Adipocyte (in vitro differentiated cells): Measurements from ENCODE around the gene CPLX1.

ENCODE experiments used
- DNase-seq: peaks from one replicate; pipeline ENCODE4 v3.0.0-alpha.2; 2015; ENCODE audit warnings: low read depth
- H3K27me3 ChIP-seq: replicated peaks from 2 replicates; pipeline ENCODE4 v1.7.0; 2013; ENCODE audit warnings: mild to moderate bottlenecking, low read length, moderate library complexity; ENCODE audit not compliant: control insufficient read depth, insufficient read depth
- H3K36me3 ChIP-seq: 2 replicates; pipeline ENCODE4 v1.7.0; 2013; ENCODE audit warnings: low read length, mild to moderate bottlenecking, moderate library complexity; ENCODE audit not compliant: control insufficient read depth, insufficient read depth, severe bottlenecking
- H3K4me1 ChIP-seq: 2 replicates; pipeline ENCODE4 v1.7.0; 2013; ENCODE audit warnings: mild to moderate bottlenecking, low read length, moderate library complexity; ENCODE audit not compliant: control insufficient read depth, insufficient read depth
- H3K4me3 ChIP-seq: 2 replicates; pipeline ENCODE4 v1.7.0; 2013; ENCODE audit warnings: mild to moderate bottlenecking, low read length, moderate library complexity
- H3K9ac ChIP-seq: 2 replicates; pipeline ENCODE4 v1.7.0; 2013; ENCODE audit warnings: mild to moderate bottlenecking, low read length, moderate library complexity
- H3K9me3 ChIP-seq: 2 replicates; pipeline ENCODE4 v1.7.0; 2013; ENCODE audit warnings: mild to moderate bottlenecking, low read length, moderate library complexity; ENCODE audit not compliant: control insufficient read depth

CPLX1 gene

DNA sequence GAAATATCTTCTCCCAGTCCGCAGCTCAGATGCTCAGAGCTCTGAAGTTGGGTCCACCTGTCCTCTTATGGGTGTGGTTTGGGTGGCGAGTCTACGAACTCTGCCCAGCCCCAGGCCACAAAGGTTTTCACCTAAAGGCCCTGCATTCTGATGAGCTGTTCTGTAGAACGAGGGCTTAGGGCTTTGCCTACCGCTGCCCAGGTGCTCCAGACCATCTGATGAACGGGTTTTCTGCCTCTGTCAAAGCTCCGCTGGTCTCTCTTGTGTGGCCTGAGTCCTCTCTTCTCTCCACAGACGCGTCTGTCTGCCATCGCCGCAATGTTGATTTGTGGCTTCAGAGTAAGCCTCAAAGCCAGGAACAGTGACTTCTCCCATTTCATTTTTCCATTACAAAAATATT lies 28.4 kb upstream of the CPLX1 start:
- H3K9ac ChIP-seq: no peak overlapping the region
- DNase-seq: no peak
- peaks cover 51% of the 10 kb centered on the region for H3K36me3 ChIP-seq
- no peaks in the 10 kb centered on the region for H3K4me1 ChIP-seq
- no peaks in the 10 kb centered on the region for H3K27me3 ChIP-seq
- no peak overlapping the region for H3K4me3 ChIP-seq
- H3K9me3 ChIP-seq: no peaks in the 10 kb centered on the region

DNA sequence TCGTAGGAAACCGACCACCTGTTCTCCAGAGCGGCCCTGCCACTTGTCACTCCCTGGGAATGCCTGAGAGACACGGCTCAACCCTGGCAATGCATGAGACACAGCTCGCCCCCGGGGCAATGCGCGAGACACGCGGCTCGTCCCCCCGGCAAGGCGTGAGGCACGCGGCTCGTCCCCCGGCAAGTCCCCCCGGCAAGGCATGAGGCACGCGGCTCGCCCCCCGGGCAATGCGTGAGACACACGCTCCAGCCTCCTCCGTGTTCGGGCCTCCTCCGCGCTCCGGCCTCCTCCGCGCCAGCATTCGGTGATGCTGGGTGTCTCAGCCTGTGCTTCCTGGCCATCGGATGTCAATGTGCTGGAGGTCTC lies 27.5 kb upstream of the CPLX1 start:
- peaks cover 44% of the 10 kb centered on the region for H3K36me3 ChIP-seq

DNA sequence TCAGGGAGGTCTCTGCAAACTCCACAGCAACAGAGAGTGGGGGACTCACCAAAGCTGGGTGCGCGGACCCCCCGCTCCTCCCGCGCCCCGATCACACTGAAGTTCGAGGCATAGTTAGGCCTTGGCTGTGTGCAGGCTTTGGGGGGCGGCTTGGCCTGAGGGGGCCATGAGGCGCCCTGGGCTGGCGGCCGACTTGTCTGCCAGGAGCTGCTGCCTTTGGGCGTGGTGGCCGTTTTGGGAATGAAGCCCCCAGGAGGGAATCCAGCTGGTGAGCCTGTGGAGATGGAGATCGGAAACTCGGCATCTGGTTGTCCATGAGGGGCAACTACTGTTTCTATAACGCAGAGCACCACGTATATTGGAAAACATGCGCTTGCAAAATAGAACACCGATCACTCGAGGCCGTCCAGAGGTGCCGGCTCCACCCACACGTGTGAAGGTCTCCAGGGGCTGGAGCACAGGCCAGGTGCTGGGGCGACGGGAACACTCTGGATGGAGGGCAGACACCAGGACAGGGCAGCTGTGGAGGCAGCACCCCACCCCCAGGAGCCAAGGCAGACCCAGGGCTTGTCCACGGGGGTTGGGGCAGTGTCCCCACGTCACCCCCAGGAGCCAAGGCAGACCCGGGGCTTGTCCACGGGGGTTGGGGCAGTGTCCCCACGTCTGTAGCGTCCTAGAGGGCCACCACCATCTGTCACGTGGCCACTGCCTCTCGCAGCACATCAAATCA lies 25.9 kb upstream of the CPLX1 start:
- Histone ChIP-seq H3K4me1 (no peaks in the 10 kb centered on the region), H3K27me3 (no peaks in the 10 kb centered on the region), H3K36me3 (peaks cover 37% of the 10 kb centered on the region), H3K4me3 (no peak overlapping the region), H3K9ac (no peak overlapping the region), H3K9me3 (no peaks in the 10 kb centered on the region)
- no peak for DNase-seq

More for the DNA sequence above, 27.5 kb upstream of the CPLX1 start:
- Histone ChIP-seq H3K9me3 (no peaks in the 10 kb centered on the region), H3K9ac (no peak overlapping the region), H3K27me3 (no peaks in the 10 kb centered on the region), H3K4me1 (no peaks in the 10 kb centered on the region), H3K4me3 (no peak overlapping the region)
- no peak for DNase-seq

DNA sequence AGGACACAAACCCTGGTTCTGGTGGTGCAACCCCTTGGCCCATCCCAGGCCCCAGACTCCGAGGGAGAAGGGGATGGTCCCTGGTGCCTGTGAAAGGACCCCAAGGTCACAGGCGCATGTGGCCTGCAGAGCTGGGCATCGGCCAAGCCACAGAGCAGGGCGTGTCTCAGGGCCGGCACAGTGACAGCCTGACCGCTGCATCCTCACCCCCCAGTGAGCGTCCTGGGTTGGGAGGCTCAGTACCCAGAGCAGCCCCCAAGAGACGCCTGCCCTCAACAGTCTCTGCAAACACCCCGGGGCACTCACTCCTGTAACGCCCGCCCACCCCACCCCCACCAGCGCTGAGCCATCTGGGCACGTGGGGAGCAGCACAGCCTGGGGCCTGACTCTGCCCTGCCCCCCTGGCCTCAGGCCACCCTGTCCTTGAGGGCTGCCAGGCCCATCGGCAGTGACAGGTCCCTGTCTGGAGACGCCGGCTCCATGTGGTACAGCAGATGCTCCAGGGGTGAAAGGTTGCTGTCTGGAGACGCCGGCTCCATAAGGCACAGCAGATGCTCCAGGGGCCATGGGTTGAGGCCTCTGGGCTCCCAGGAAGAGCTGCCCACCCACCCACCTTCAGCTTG lies 24.5 kb upstream of the CPLX1 start:
- Histone ChIP-seq H3K9me3 (no peaks in the 10 kb centered on the region), H3K27me3 (no peaks in the 10 kb centered on the region), H3K36me3 (peaks cover 32% of the 10 kb centered on the region), H3K4me3 (no peak overlapping the region), H3K4me1 (peaks cover 8% of the 10 kb centered on the region), H3K9ac (no peak overlapping the region)
- DNase-seq: no peak

DNA sequence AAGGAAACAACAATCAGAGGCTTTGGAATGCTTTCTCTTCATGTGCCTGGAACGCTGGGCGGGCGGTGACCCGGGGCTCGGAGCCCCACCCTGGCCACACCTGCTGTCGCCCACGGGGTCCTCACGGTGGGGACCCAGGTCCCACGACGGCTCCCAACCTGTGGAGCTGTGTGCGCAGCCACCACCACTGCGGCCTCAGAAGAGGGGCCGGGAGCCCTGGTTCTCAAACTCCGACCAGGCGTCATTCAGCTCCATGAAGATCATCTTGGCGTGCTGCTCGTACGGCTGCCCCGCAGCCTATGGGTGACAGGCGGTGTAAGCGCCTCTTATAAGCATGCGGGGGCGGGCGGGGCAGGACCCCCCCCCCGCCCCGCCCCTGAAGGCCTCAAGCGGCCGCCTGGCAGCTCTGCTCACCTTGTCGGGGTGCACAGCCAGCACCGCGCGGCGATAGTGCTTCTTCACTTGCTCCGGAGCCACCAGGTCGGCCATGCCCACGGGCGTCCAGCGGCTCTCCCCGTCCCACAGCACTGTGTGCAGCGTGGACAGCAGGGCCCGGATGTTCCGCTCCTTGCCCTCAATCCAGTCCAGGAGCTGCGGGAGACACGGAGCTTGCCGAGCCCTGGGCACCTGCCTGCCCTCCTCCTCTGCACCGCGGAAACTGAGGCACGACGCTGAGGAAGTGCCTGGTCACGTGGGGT lies 23.7 kb upstream of the CPLX1 start:
- Histone ChIP-seq H3K27me3 (no peaks in the 10 kb centered on the region), H3K9me3 (no peaks in the 10 kb centered on the region), H3K4me1 (peaks cover 16% of the 10 kb centered on the region), H3K9ac (no peak overlapping the region), H3K36me3 (peaks cover 32% of the 10 kb centered on the region), H3K4me3 (no peak overlapping the region)
- DNase-seq: no peak

DNA sequence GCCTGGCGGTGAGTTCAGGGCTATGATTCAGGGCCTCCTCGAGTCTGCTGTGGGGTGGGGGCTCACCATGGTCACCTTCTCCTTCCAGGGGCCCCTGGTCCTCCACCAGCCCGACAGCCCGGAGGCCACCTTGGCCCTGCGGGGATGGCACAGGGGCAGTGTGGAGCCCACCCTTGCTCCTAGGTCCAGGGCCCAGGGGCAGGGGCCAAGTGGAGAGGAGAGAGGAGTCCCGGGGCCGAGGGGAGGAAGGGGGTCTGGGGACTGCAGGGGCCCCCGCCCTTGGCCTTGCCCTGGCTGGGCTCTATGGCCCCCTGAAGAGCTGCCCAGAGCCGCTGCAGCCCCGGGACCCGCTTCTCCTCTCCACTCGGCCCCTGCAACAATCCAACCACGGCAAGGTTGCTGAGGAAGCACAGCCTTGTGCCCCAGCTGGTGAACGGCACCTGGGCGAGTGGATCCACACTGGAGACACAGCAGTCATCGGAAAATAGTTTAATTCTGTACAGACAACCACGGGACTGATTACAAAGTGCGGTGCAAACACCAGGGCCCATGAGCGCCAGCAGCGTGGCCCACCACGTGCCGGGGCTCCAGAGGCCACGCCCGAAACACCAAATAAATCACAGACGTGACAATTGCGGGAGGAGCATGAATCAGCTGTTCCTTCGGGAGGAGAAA lies 23.0 kb upstream of the CPLX1 start:
- H3K9me3 ChIP-seq: no peaks in the 10 kb centered on the region
- no peaks in the 10 kb centered on the region for H3K27me3 ChIP-seq
- DNase-seq: no peak
- peaks cover 26% of the 10 kb centered on the region for H3K36me3 ChIP-seq
- no peak overlapping the region for H3K4me3 ChIP-seq
- peaks cover 16% of the 10 kb centered on the region for H3K4me1 ChIP-seq
- no peak overlapping the region for H3K9ac ChIP-seq

DNA sequence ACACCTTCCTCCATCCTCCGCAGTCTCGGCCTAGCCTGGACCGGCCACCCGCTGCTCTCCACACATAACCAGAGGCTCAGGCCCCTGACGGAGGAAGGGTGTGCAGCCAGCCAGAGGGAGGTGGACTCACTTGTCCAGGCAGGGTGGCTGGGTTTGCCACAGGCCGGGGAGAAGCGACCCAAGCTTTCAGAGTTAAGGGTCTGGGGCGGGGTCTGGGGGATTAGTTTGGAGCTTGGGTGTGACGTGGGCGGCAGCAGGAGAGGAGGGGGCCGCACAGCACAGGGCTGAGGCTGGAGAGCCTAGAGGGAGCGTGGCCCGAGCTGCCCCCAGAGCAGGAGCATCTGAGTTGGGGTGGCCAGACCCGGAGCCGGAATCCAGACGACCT lies 22.4 kb upstream of the CPLX1 start:
- no peak for DNase-seq
- Histone ChIP-seq H3K36me3 (peaks cover 26% of the 10 kb centered on the region), H3K9ac (no peak overlapping the region), H3K4me3 (no peak overlapping the region), H3K27me3 (no peaks in the 10 kb centered on the region), H3K4me1 (peaks cover 16% of the 10 kb centered on the region), H3K9me3 (no peaks in the 10 kb centered on the region)

DNA sequence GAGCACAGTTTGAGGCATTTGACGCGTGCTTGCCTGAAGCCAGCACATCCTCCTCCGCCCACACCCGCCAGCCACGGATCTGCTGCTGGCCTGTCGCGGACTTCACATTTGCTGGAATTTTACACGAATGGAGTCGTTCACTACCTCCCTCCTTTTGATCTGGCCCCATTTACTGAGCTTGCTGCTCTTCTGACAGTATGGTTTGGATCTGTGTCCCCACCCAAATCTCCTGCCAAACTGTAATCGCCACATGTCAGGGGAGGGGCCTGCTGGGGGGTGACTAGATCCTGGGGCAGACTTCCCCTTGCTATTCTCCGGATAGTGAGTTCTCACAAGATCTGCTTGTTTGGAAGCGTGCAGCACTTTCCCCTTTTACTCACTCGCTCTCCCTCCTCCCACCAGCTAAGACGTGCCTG lies 19.9 kb upstream of the CPLX1 start:
- peaks cover 16% of the 10 kb centered on the region for H3K4me1 ChIP-seq
- peak overlapping the region; percentile 37 for H3K4me3 ChIP-seq
- peak overlapping the region; percentile 56 for H3K9ac ChIP-seq
- DNase-seq: no peak
- H3K27me3 ChIP-seq: no peaks in the 10 kb centered on the region
- no peaks in the 10 kb centered on the region for H3K9me3 ChIP-seq
- H3K36me3 ChIP-seq: peaks cover 15% of the 10 kb centered on the region

DNA sequence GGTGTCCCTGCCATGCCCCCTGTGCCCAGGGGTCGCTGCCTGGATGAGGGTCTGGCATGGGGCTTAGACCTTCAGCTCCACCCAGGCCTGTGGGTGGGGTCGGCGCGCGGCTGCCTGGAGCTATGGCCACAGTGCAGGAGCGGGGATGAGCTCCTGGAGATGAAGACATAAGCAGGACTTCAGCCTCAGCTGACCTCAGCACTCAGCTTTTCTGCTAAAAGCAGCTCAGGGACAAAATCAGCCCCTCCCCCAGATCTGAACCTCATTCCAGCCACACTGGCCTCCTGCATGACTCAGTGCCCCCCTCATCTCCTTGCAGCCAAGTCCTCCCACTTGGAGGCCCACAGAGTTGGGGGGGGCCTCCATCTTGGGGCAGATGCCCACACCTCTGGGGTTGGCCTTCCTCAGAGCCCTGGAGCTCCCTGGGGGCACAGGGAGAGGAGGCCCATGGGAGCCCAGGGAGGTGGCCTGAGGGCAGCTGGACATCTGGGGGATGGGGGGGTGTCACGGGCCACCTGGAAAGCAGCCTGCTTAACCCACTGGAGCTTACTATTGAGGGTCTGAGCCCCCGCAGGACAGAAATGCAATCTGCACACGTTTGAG lies 19.4 kb upstream of the CPLX1 start:
- Histone ChIP-seq H3K27me3 (no peaks in the 10 kb centered on the region), H3K36me3 (peaks cover 15% of the 10 kb centered on the region), H3K9me3 (no peaks in the 10 kb centered on the region), H3K4me1 (peaks cover 16% of the 10 kb centered on the region), H3K9ac (peak overlapping the region; percentile 61), H3K4me3 (peak overlapping the region; percentile 37)
- DNase-seq: peak; percentile 18

DNA sequence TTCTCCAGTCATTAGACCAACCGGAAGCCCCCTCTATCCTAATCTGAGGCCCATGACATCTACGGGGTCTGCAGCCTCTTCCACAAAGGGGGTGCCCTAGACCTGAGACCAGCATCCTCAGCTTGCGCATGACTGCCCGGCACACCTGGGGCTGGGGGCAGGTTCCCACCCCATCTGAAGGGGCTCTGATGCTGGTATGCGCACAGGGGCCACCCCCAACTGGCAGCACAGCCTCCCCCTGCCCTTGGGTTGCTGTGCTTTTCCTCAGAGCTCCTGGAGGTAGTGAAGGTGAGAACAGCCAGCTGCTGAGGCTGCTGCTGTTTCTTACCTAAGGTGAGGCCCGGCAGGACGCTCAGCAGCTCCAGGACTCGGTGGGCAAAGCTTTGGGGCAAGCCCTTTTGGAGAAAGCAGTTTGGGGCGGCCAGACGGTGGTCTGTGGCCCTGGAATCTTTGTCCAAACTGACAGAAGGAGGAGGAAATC lies 18.9 kb upstream of the CPLX1 start:
- Histone ChIP-seq H3K9ac (peak overlapping the region; percentile 61), H3K4me3 (peak overlapping the region; percentile 37), H3K36me3 (peaks cover 11% of the 10 kb centered on the region), H3K4me1 (peaks cover 16% of the 10 kb centered on the region), H3K9me3 (no peaks in the 10 kb centered on the region), H3K27me3 (no peaks in the 10 kb centered on the region)
- DNase-seq: no peak
